Mesenchymal stem cell (in vitro differentiated cells and primary cell): ENCODE measurements around the gene EPB41L1.
A peak's percentile ranks its signal among the peaks of the same experiment; 100 is the strongest.

Experiments used
- DNase-seq: peaks from one replicate; pipeline ENCODE4 v3.0.0-alpha.2; 2013
- H2AFZ ChIP-seq: one replicate; pipeline ENCODE4 v1.6.1; 2013; ENCODE audit warnings: low read depth, mild to moderate bottlenecking, control low read depth, inconsistent platforms, low read length, moderate library complexity
- H2AK5ac ChIP-seq: 2 replicates; pipeline ENCODE4 v1.6.1; 2013; ENCODE audit warnings: low read length, moderate library complexity, mild to moderate bottlenecking, inconsistent platforms; ENCODE audit not compliant: severe bottlenecking
- H2BK120ac ChIP-seq: one replicate; pipeline ENCODE4 v1.6.1; 2013; ENCODE audit warnings: low read depth, mild to moderate bottlenecking, inconsistent platforms, low read length, moderate library complexity
- H2BK12ac ChIP-seq, 2 experiments: one replicate each; pipeline ENCODE4 v1.6.1; 2013; ENCODE audit warnings: inconsistent platforms in 2 of 2, low read length in 2 of 2, mild to moderate bottlenecking in 2 of 2, moderate library complexity in 2 of 2, control low read depth in 1 of 2
- H2BK15ac ChIP-seq: one replicate; pipeline ENCODE4 v1.6.1; 2013; ENCODE audit warnings: mild to moderate bottlenecking, low read depth, inconsistent platforms; ENCODE audit not compliant: poor library complexity, severe bottlenecking
- H2BK5ac ChIP-seq: 2 replicates; pipeline ENCODE4 v1.6.1; 2013; ENCODE audit warnings: low read depth, mild to moderate bottlenecking, low read length, control low read depth, inconsistent platforms; ENCODE audit not compliant: poor library complexity, severe bottlenecking
- H3K14ac ChIP-seq, 2 experiments: one replicate each; pipeline ENCODE4 v1.6.1; 2013; ENCODE audit warnings: inconsistent platforms in 2 of 2, low read length in 2 of 2, control low read depth in 1 of 2, mild to moderate bottlenecking in 1 of 2, moderate library complexity in 1 of 2
- H3K18ac ChIP-seq, 2 experiments: one replicate each; pipeline ENCODE4 v1.6.1; 2013; ENCODE audit warnings: inconsistent platforms in 2 of 2, low read length in 2 of 2, control low read depth in 1 of 2, low read depth in 1 of 2, mild to moderate bottlenecking in 1 of 2
- H3K23ac ChIP-seq, 2 experiments: one replicate each; pipeline ENCODE4 v1.6.1; 2013; ENCODE audit warnings: inconsistent platforms in 2 of 2, low read length in 2 of 2, mild to moderate bottlenecking in 2 of 2, moderate library complexity in 2 of 2, control low read depth in 1 of 2
- H3K27ac ChIP-seq: 2 replicates; pipeline ENCODE4 v1.5.1; 2013; ENCODE audit warnings: mild to moderate bottlenecking, moderate library complexity, low read length, control low read depth, inconsistent platforms; ENCODE audit not compliant: poor library complexity, severe bottlenecking
- H3K27me3 ChIP-seq, 2 experiments: 2 replicates each; pipeline versions ENCODE4 v1.6.1 to v1.7.0; 2013; ENCODE audit warnings: low read length in 2 of 2, mild to moderate bottlenecking in 2 of 2, moderate library complexity in 2 of 2, control low read depth in 1 of 2, inconsistent platforms in 1 of 2; ENCODE audit not compliant: control insufficient read depth in 1 of 2, insufficient read depth in 1 of 2
- H3K36me3 ChIP-seq, 2 experiments: 2 replicates each; pipeline versions ENCODE4 v1.6.1 to v1.7.0; 2013; ENCODE audit warnings: low read length in 2 of 2, control low read depth in 1 of 2, inconsistent platforms in 1 of 2, low read depth in 1 of 2, mild to moderate bottlenecking in 1 of 2; ENCODE audit not compliant: insufficient read depth in 2 of 2, control insufficient read depth in 1 of 2
- H3K4ac ChIP-seq, 2 experiments: one replicate each; pipeline ENCODE4 v1.6.1; 2013; ENCODE audit warnings: inconsistent platforms in 2 of 2, low read length in 2 of 2, mild to moderate bottlenecking in 2 of 2, moderate library complexity in 2 of 2, control low read depth in 1 of 2, low read depth in 1 of 2
- H3K4me1 ChIP-seq: 2 replicates; pipeline ENCODE4 v1.6.1; 2013; ENCODE audit warnings: low read depth, low read length, control low read depth; ENCODE audit not compliant: control insufficient read depth, insufficient read depth
- H3K4me2 ChIP-seq: 2 replicates; pipeline ENCODE4 v1.6.1; 2013; ENCODE audit warnings: low read length, mild to moderate bottlenecking, inconsistent platforms; ENCODE audit not compliant: poor library complexity, severe bottlenecking
- H3K4me3 ChIP-seq, 2 experiments: 2 replicates each; pipeline versions ENCODE4 v1.5.1 to v1.7.0; 2013; ENCODE audit warnings: low read length in 2 of 2, mild to moderate bottlenecking in 2 of 2, control low read depth in 1 of 2, low read depth in 1 of 2; ENCODE audit not compliant: insufficient read depth in 1 of 2
- H3K79me1 ChIP-seq: replicated peaks from 2 replicates; pipeline ENCODE4 v1.6.1; 2013; ENCODE audit warnings: mild to moderate bottlenecking, control low read depth, low read length, inconsistent platforms; ENCODE audit not compliant: poor library complexity, severe bottlenecking
- H3K9ac ChIP-seq: 2 replicates; pipeline ENCODE4 v1.7.0; 2013; ENCODE audit warnings: mild to moderate bottlenecking, low read length, moderate library complexity
- H3K9me3 ChIP-seq: 2 replicates; pipeline ENCODE4 v1.7.0; 2013; ENCODE audit warnings: mild to moderate bottlenecking, low read length; ENCODE audit not compliant: control insufficient read depth
- H4K8ac ChIP-seq: one replicate; pipeline ENCODE4 v1.6.1; 2013; ENCODE audit warnings: inconsistent platforms, mild to moderate bottlenecking, low read length, moderate library complexity
- H4K91ac ChIP-seq: one replicate; pipeline ENCODE4 v1.6.1; 2013; ENCODE audit warnings: mild to moderate bottlenecking, low read length, inconsistent platforms
- WGBS: methylation state at CpG from one replicate; pipeline ENCODE4 v1.1.7; 2013; ENCODE audit warnings: mixed read lengths; 5-methylcytosine and 5-hydroxymethylcytosine counted together

EPB41L1 gene

DNA sequence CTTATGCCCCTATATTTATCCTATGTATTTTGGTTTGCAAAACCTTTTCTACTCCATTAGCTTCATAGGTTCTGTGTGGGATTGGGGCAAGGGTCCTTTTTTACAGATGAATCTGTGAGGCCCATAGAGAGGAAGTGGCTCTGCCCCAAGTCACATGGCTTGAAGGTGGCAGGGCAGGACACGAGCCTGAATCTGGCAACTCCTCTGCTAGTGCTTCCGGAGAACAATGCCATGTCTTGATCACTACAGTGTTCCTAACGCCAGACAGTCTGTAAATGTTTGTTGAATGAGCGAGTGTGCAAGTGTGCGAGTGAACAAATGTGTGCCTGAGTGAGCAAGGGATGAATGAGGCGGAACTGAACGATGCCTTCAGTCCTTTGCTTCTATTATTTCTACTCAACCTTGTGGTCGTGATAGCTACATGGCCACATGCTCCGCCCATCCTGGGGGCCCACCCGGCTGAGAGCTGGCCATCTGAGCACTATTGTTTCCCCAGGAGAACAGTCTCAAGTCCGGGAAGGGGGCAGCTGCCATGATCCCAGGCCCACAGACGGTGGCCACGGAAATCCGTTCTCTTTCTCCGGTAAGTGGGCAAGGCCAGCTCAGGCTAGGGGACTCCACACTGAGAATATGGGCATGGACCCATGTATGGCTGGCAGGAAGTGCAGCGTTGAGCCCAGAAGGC is 64.0 kb downstream of the EPB41L1 start:
- Histone ChIP-seq H2AFZ (no peak overlapping the region), H3K4me2 (no peak overlapping the region), H3K36me3 (peaks cover 28 to 75% of the 10 kb centered on the region in 2 experiments), H3K9me3 (no peaks in the 10 kb centered on the region), H3K79me1 (no peaks in the 10 kb centered on the region), H3K27me3 (no peaks in the 10 kb centered on the region), H2AK5ac (no peak overlapping the region), H2BK12ac (no peak overlapping the region), H2BK120ac (no peak overlapping the region), H3K14ac (no peak overlapping the region), H3K23ac (no peak overlapping the region), H3K4ac (no peak overlapping the region), H3K4me1 (no peaks in the 10 kb centered on the region), H3K27ac (no peak overlapping the region), H2BK15ac (no peak overlapping the region), H4K91ac (no peak overlapping the region), H3K4me3 (no peak overlapping the region), H2BK5ac (no peak overlapping the region), H4K8ac (no peak overlapping the region), H3K9ac (no peak overlapping the region), H3K18ac (no peak overlapping the region)
- 86% methylated on average over 16 of the region's 16 CpGs for WGBS
- no peak for DNase-seq

- no peak overlapping the region for H4K8ac ChIP-seq
- H2AFZ ChIP-seq = no peak overlapping the region
- no peak overlapping the region for H2BK5ac ChIP-seq
- no peak overlapping the region for H3K14ac ChIP-seq
- no peak overlapping the region for H3K9ac ChIP-seq
- no peak overlapping the region for H3K23ac ChIP-seq
- H3K9me3 ChIP-seq = no peaks in the 10 kb centered on the region
- no peak overlapping the region for H3K4me3 ChIP-seq
- H3K18ac ChIP-seq = no peak overlapping the region
- 92% methylated on average over 17 of the region's 17 CpGs for WGBS
- H4K91ac ChIP-seq = no peak overlapping the region
- H3K4ac ChIP-seq = no peak overlapping the region
- no peaks in the 10 kb centered on the region for H3K4me1 ChIP-seq
- no peak overlapping the region for H3K4me2 ChIP-seq
- no peak for DNase-seq
- H3K27me3 ChIP-seq = no peaks in the 10 kb centered on the region
- no peak overlapping the region for H3K27ac ChIP-seq
- H2AK5ac ChIP-seq = no peak overlapping the region
- peaks cover 24 to 64% of the 10 kb centered on the region in 2 experiments for H3K36me3 ChIP-seq
- H3K79me1 ChIP-seq = no peaks in the 10 kb centered on the region
- H2BK12ac ChIP-seq = no peak overlapping the region
- H2BK120ac ChIP-seq = peak overlapping the region; percentile 42
- no peak overlapping the region for H2BK15ac ChIP-seq
Observed at GRCh38 chr20:36219671-36220220, 65.2 kb downstream of the EPB41L1 start.

GRCh38 chr20:36225666-36226065 is 71.1 kb downstream of the EPB41L1 start:
- no peak overlapping the region for H4K91ac ChIP-seq
- no peak overlapping the region for H4K8ac ChIP-seq
- no peaks in the 10 kb centered on the region for H3K27me3 ChIP-seq
- no peak overlapping the region for H2BK15ac ChIP-seq
- H3K27ac ChIP-seq = no peak overlapping the region
- WGBS = 86% methylated on average over 7 of the region's 7 CpGs
- no peak overlapping the region for H3K23ac ChIP-seq
- H3K4me1 ChIP-seq = no peaks in the 10 kb centered on the region
- H3K9me3 ChIP-seq = no peaks in the 10 kb centered on the region
- no peak overlapping the region for H2BK5ac ChIP-seq
- H3K4me3 ChIP-seq = no peak overlapping the region
- no peak overlapping the region for H2AK5ac ChIP-seq
- H3K79me1 ChIP-seq = no peaks in the 10 kb centered on the region
- no peak overlapping the region for H3K4me2 ChIP-seq
- no peak overlapping the region for H2AFZ ChIP-seq
- no peak overlapping the region for H3K14ac ChIP-seq
- H2BK12ac ChIP-seq = no peak overlapping the region
- H3K4ac ChIP-seq = no peak overlapping the region
- no peak overlapping the region for H3K9ac ChIP-seq
- no peak overlapping the region for H3K18ac ChIP-seq
- no peak for DNase-seq
- H3K36me3 ChIP-seq = peaks cover 7 to 74% of the 10 kb centered on the region in 2 experiments
- no peak overlapping the region for H2BK120ac ChIP-seq

GRCh38 chr20:36228770-36229169 is 74.2 kb downstream of the EPB41L1 start:
- Histone ChIP-seq H3K18ac (no peak overlapping the region), H3K9ac (no peak overlapping the region), H2AFZ (no peak overlapping the region), H2BK5ac (no peak overlapping the region), H3K9me3 (no peaks in the 10 kb centered on the region), H3K4me1 (no peaks in the 10 kb centered on the region), H3K27me3 (no peaks in the 10 kb centered on the region), H4K8ac (no peak overlapping the region), H2BK15ac (no peak overlapping the region), H4K91ac (no peak overlapping the region), H3K4me2 (no peak overlapping the region), H3K4ac (no peak overlapping the region), H3K14ac (no peak overlapping the region), H2BK12ac (no peak overlapping the region), H2BK120ac (no peak overlapping the region), H3K36me3 (peaks cover 5 to 52% of the 10 kb centered on the region in 2 experiments), H3K79me1 (no peaks in the 10 kb centered on the region), H3K27ac (no peak overlapping the region), H3K23ac (no peak overlapping the region), H3K4me3 (no peak overlapping the region), H2AK5ac (no peak overlapping the region)
- no peak for DNase-seq
- 94% methylated on average over 6 of the region's 6 CpGs for WGBS
